ENCODE measurements around the gene IL7R.
A peak's percentile ranks its signal among the peaks of the same experiment; 100 is the strongest.

DNA sequence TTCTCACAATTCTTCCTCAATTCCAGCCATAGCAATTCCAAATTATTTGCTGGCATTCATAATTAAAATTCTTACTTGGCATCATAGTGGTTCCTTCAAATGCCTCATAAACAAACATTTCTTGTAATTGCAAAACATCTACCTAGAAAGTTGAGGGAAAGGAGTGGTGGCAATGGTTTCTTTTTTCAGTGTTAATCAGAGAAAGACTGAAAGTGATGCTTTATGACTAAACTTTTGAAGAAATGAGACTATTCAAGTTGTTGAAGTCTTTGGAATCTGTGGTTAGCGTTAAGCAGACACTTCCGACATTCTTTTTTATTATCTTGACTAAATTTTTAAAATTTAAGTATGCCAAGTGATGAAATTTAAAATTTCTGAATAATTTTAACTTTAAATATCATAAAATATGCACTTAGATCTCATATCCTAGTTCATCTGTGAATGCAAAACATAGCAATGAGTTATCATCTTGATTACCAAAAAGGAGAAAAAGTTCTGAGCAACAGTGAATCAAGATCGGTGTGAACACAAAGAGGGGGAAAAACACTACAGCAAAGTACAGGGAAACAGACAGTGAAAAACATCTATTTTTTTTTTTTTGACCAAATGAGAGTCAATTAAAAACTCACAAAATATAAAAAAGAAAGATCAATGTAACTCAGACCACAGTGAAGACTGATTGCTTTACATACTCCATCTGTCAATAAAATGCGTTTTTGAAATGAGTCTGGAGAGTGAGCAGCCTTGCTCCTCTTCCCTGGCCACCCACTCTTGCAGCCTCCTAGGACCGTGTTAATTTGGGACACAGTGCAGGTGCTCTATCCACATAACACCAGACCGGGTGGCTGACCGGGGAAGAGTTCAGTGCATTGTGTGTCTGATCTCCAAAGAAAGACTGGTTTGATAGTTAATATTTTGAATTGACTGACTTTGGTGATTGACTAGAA lies 20.6 kb upstream of the IL7R start:
- TF ChIP-seq, protein P1, sequence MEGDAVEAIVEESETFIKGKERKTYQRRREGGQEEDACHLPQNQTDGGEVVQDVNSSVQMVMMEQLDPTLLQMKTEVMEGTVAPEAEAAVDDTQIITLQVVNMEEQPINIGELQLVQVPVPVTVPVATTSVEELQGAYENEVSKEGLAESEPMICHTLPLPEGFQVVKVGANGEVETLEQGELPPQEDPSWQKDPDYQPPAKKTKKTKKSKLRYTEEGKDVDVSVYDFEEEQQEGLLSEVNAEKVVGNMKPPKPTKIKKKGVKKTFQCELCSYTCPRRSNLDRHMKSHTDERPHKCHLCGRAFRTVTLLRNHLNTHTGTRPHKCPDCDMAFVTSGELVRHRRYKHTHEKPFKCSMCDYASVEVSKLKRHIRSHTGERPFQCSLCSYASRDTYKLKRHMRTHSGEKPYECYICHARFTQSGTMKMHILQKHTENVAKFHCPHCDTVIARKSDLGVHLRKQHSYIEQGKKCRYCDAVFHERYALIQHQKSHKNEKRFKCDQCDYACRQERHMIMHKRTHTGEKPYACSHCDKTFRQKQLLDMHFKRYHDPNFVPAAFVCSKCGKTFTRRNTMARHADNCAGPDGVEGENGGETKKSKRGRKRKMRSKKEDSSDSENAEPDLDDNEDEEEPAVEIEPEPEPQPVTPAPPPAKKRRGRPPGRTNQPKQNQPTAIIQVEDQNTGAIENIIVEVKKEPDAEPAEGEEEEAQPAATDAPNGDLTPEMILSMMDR (IDR thresholded peaks at IDR 0.05 in 2 of 3, conservative IDR thresholded peaks at IDR 0.05 in 1 of 3; ENCODE audit: control insufficient read depth in 2 of 3, extremely low read depth in 1 of 3, insufficient read depth in 1 of 3, low read depth in 3 of 3, low read length in 3 of 3), result no peak
- TF ChIP-seq POLR2A (IDR thresholded peaks at IDR 0.05; ENCODE audit: low read depth, low read length), result no peak
- no peak for TF ChIP-seq CREB1 (IDR thresholded peaks at IDR 0.05; ENCODE audit: low read depth)
- no peak for TF ChIP-seq BRCA1 (IDR thresholded peaks at IDR 0.05; ENCODE audit: low read depth, low read length)
- TF ChIP-seq JUND (IDR thresholded peaks at IDR 0.05; ENCODE audit: low read depth, low read length), result no peak
- TF ChIP-seq SMC3 (IDR thresholded peaks at IDR 0.05; ENCODE audit: borderline replicate concordance, low read length), result no peak
- peak; percentile 84 for TF ChIP-seq NFIC (IDR thresholded peaks at IDR 0.05; ENCODE audit: low read depth, low read length)
- TF ChIP-seq, protein P2, sequence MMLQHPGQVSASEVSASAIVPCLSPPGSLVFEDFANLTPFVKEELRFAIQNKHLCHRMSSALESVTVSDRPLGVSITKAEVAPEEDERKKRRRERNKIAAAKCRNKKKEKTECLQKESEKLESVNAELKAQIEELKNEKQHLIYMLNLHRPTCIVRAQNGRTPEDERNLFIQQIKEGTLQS (IDR thresholded peaks at IDR 0.05; ENCODE audit: borderline replicate concordance, extremely low read depth, low read depth, low read length), result no peak
- TF ChIP-seq, protein P3, sequence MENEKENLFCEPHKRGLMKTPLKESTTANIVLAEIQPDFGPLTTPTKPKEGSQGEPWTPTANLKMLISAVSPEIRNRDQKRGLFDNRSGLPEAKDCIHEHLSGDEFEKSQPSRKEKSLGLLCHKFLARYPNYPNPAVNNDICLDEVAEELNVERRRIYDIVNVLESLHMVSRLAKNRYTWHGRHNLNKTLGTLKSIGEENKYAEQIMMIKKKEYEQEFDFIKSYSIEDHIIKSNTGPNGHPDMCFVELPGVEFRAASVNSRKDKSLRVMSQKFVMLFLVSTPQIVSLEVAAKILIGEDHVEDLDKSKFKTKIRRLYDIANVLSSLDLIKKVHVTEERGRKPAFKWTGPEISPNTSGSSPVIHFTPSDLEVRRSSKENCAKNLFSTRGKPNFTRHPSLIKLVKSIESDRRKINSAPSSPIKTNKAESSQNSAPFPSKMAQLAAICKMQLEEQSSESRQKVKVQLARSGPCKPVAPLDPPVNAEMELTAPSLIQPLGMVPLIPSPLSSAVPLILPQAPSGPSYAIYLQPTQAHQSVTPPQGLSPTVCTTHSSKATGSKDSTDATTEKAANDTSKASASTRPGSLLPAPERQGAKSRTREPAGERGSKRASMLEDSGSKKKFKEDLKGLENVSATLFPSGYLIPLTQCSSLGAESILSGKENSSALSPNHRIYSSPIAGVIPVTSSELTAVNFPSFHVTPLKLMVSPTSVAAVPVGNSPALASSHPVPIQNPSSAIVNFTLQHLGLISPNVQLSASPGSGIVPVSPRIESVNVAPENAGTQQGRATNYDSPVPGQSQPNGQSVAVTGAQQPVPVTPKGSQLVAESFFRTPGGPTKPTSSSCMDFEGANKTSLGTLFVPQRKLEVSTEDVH (IDR thresholded peaks at IDR 0.05; ENCODE audit: low read depth, partially characterized antibody), result no peak
- no peak for TF ChIP-seq POLR2AphosphoS5 (IDR thresholded peaks at IDR 0.05; ENCODE audit: low read length)
- no peak for TF ChIP-seq ESRRA (IDR thresholded peaks at IDR 0.05; ENCODE audit: low read length)
- TF ChIP-seq TAF1 (IDR thresholded peaks at IDR 0.05; ENCODE audit: borderline replicate concordance, low read depth, low read length), result no peak

Measured in GM12878 (cell line).